Endothelial cell (in vitro differentiated cells): ENCODE results near the gene RPL41. TPM values are rescaled to one million over a fixed set of nuclear protein-coding genes. Genes with fewer than 3 reads are reported as not detected.
A peak's percentile ranks its signal among the peaks of the same experiment; 100 is the strongest.

ENCODE experiments used
- DNase-seq: peaks from one replicate; pipeline ENCODE4 v3.0.0; 2021; ENCODE audit warnings: low spot score
- H3K27ac Mint-ChIP-seq: one replicate; pipeline ENCODE4 v1.8.0; 2021; ENCODE audit warnings: mixed read lengths, inconsistent platforms; ENCODE audit not compliant: unreplicated experiment
- H3K27me3 Mint-ChIP-seq: one replicate; pipeline ENCODE4 v1.8.0; 2021; ENCODE audit warnings: mild to moderate bottlenecking, moderate library complexity, mixed read lengths, inconsistent platforms; ENCODE audit not compliant: unreplicated experiment
- H3K36me3 Mint-ChIP-seq: one replicate; pipeline ENCODE4 v1.8.0; 2021; ENCODE audit warnings: mild to moderate bottlenecking, low read depth, mixed read lengths, inconsistent platforms; ENCODE audit not compliant: unreplicated experiment
- H3K4me1 Mint-ChIP-seq: one replicate; pipeline ENCODE4 v1.8.0; 2021; ENCODE audit warnings: mild to moderate bottlenecking, mixed read lengths, inconsistent platforms; ENCODE audit not compliant: unreplicated experiment
- H3K4me3 Mint-ChIP-seq: one replicate; pipeline ENCODE4 v1.8.0; 2021; ENCODE audit warnings: mild to moderate bottlenecking, mixed read lengths, inconsistent platforms; ENCODE audit not compliant: unreplicated experiment
- H3K9me3 Mint-ChIP-seq: one replicate; pipeline ENCODE4 v1.8.0; 2021; ENCODE audit warnings: mixed read lengths, inconsistent platforms; ENCODE audit not compliant: unreplicated experiment
- CTCF ChIP-seq: fragments of 200-600 bp; sonication (generic); IDR thresholded peaks from one replicate; pipeline ENCODE4 v1.5.0; 2021; ENCODE audit warnings: antibody characterized with exemption; ENCODE audit not compliant: unreplicated experiment
- total RNA-seq: library from RNA; stranded (reverse); fragmentation: NEBNext Ultra II Directional; extraction: Animal tissue kit (Norgen Biotek cat#: 25700); gene quantifications from one replicate; pipeline ENCODE4 v1.2.1, GENCODE V29; 2021; ENCODE audit not compliant: unreplicated experiment

Gene RPL41
- total RNA-seq, 1 donor from 2014 or later = 3,242 TPM

- peaks cover 34% of the 10 kb centered on the region for H3K4me1 Mint-ChIP-seq
- TF ChIP-seq CTCF = no peak
- DNase-seq = no peak
- H3K9me3 Mint-ChIP-seq = no peaks in the 10 kb centered on the region
- H3K36me3 Mint-ChIP-seq = peaks cover 67% of the 10 kb centered on the region
- peak overlapping the region; percentile 75 for H3K27ac Mint-ChIP-seq
- H3K4me3 Mint-ChIP-seq = peak overlapping the region; percentile 56
- peaks cover 50% of the 10 kb centered on the region for H3K27me3 Mint-ChIP-seq
Observed at GRCh38 chr12:56163533-56164344, 47.3 kb downstream of the RPL41 start.

- Mint-ChIP-seq H3K4me3 (peak overlapping the region; percentile 25), H3K27me3 (peaks cover 44% of the 10 kb centered on the region), H3K36me3 (peaks cover 64% of the 10 kb centered on the region), H3K9me3 (no peaks in the 10 kb centered on the region), H3K4me1 (peaks cover 31% of the 10 kb centered on the region), H3K27ac (peak overlapping the region; percentile 75)
- DNase-seq = no peak
- TF ChIP-seq CTCF = no peak
Observed at GRCh38 chr12:56164345-56164729, 47.9 kb downstream of the RPL41 start.

- Mint-ChIP-seq H3K36me3 (peaks cover 64% of the 10 kb centered on the region), H3K27ac (peak overlapping the region; percentile 44), H3K4me1 (peaks cover 34% of the 10 kb centered on the region), H3K4me3 (peak overlapping the region; percentile 68), H3K9me3 (no peaks in the 10 kb centered on the region), H3K27me3 (peaks cover 36% of the 10 kb centered on the region)
- no peak for TF ChIP-seq CTCF
- DNase-seq = no peak
Observed at GRCh38 chr12:56165369-56165768, 48.9 kb downstream of the RPL41 start.

Other genes with a start within 250 kb of the RPL41 start
- 58.6 TPM for gene PYM1, start 188.7 kb upstream of the RPL41 start, total RNA-seq
- 70.1 TPM for gene DGKA, start 185.5 kb upstream of the RPL41 start, total RNA-seq
- gene PMEL, start 150.6 kb upstream of the RPL41 start, total RNA-seq = 136 TPM
- 43.0 TPM for gene CDK2, start 149.8 kb upstream of the RPL41 start, total RNA-seq
- gene RAB5B, start 142.6 kb upstream of the RPL41 start, total RNA-seq = 130 TPM
- 31.6 TPM for gene SUOX, start 119.4 kb upstream of the RPL41 start, total RNA-seq
- 3.0 TPM for gene IKZF4, start 95.6 kb upstream of the RPL41 start, total RNA-seq
- gene RPS26, start 74.7 kb upstream of the RPL41 start, total RNA-seq = 45.8 TPM
- 4.2 TPM for gene ERBB3, start 36.5 kb upstream of the RPL41 start, total RNA-seq
- gene PA2G4, start 12.1 kb upstream of the RPL41 start, total RNA-seq = 84.3 TPM
- gene ZC3H10, start 1.6 kb downstream of the RPL41 start, total RNA-seq = 10.4 TPM
- gene ESYT1, start 11.6 kb downstream of the RPL41 start, total RNA-seq = 302 TPM
- gene MYL6B, start 36.0 kb downstream of the RPL41 start, total RNA-seq = 170 TPM
- 2,481 TPM for gene MYL6, start 41.7 kb downstream of the RPL41 start, total RNA-seq
- gene SMARCC2, start 72.8 kb downstream of the RPL41 start, total RNA-seq = 105 TPM
- gene RNF41, start 105.3 kb downstream of the RPL41 start, total RNA-seq = 55.5 TPM
- gene NABP2, start 107.7 kb downstream of the RPL41 start, total RNA-seq = 19.8 TPM
- gene SLC39A5, start 113.4 kb downstream of the RPL41 start, total RNA-seq = not detected
- gene ANKRD52, start 141.8 kb downstream of the RPL41 start, total RNA-seq = 48.5 TPM
- 20.3 TPM for gene COQ10A, start 150.3 kb downstream of the RPL41 start, total RNA-seq
- 187 TPM for gene CS, start 183.7 kb downstream of the RPL41 start, total RNA-seq
- 203 TPM for gene CNPY2, start 199.4 kb downstream of the RPL41 start, total RNA-seq
- 55.7 TPM for gene PAN2, start 217.4 kb downstream of the RPL41 start, total RNA-seq
- 0.80 TPM for gene IL23A, start 222.3 kb downstream of the RPL41 start, total RNA-seq
- gene STAT2, start 243.5 kb downstream of the RPL41 start, total RNA-seq = 97.3 TPM
- not detected for gene APOF, start 246.2 kb downstream of the RPL41 start, total RNA-seq